UCSD-AML1 (cell line): ENCODE data around the gene NYNRIN.
A peak's percentile ranks its signal among the peaks of the same experiment; 100 is the strongest.

Experiments
- DNase-seq: peaks from one replicate; lab custom pipeline; 2025; ENCODE audit not compliant: unreplicated experiment; lab: John Stamatoyannopoulos, UW

The NYNRIN gene

GRCh38 chr14:24414077-24414476 is 15.3 kb downstream of the NYNRIN start:
- no peak for DNase-seq

- DNase-seq, result no peak
These were observed 16.1 kb downstream of the NYNRIN start for GRCh38 chr14:24414732-24415420.

DNA sequence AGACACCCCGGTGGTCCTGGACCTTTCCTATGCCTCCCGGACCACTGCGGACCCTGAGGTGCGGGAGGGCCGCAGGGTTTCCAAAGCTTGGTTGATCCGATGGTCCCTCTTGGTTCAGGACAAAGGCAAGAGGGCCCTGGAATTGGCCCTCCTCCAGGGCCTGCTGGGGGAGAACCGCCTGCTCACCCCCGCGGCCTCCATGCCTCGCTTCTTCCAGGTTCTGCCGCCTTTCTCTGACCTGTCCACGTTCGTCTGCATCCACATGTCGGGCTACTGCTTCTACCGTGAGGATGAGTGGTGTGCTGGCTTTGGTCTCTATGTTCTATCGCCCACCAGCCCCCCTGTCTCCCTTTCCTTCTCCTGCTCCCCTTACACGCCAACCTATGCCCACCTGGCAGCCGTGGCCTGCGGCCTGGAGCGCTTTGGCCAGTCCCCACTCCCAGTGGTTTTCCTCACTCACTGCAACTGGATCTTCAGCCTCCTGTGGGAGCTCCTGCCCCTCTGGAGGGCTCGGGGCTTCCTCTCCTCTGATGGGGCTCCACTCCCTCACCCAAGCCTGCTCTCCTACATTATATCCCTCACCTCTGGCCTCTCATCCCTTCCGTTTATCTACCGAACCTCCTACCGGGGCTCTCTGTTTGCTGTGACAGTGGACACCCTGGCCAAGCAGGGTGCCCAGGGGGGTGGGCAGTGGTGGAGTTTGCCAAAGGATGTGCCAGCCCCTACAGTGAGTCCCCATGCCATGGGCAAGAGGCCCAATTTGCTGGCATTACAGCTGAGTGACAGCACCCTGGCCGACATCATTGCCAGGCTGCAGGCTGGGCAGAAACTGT is 16.8 kb downstream of the NYNRIN start:
- DNase-seq, result no peak

DNA sequence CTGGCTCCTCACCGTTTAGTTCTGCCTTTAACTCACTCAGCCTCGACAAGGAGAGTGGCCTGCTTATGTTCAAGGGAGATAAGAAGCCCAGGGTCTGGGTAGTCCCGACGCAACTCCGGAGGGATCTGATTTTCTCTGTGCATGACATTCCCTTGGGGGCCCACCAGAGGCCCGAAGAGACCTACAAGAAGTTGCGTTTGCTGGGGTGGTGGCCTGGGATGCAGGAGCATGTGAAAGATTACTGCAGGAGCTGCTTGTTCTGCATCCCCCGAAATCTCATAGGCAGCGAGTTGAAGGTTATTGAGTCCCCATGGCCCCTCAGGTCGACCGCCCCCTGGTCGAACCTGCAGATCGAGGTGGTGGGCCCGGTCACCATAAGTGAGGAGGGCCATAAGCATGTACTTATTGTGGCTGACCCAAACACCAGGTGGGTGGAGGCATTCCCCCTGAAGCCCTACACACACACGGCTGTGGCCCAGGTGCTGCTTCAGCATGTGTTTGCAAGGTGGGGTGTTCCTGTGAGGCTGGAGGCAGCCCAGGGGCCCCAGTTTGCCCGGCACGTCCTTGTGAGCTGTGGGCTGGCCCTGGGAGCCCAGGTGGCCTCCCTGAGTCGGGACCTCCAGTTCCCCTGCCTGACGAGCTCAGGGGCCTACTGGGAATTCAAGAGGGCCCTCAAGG is 17.6 kb downstream of the NYNRIN start:
- DNase-seq, result no peak

- no peak for DNase-seq
These were observed 18.3 kb downstream of the NYNRIN start for GRCh38 chr14:24416932-24417619.

- no peak for DNase-seq
These were observed 19.2 kb downstream of the NYNRIN start for GRCh38 chr14:24417832-24418491.

DNA sequence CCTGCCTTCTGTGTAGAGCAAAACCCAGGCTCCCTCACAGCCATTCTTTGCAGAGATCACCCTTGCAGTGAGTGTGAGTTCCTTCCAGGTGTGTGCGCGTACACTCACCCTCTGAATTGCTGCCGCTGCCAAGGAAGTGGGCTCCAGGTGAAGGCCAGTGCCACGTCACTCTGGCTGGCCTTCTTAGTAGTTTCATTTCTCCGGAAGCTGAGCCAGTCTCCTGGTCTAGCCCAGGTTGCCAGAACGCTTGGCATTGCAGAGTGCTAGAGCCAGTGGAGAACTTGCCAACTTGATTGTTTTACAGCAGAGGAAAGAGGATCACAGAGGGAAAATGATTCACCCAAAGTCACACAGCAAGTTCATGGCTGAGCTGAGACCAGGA is 19.7 kb downstream of the NYNRIN start:
- DNase-seq, result no peak

GRCh38 chr14:24422261-24422660 is 23.5 kb downstream of the NYNRIN start:
- no peak for DNase-seq

GRCh38 chr14:24422694-24423601 is 24.1 kb downstream of the NYNRIN start:
- DNase-seq, result no peak

- no peak for DNase-seq
These were observed 26.9 kb downstream of the NYNRIN start for GRCh38 chr14:24425704-24426103.

DNA sequence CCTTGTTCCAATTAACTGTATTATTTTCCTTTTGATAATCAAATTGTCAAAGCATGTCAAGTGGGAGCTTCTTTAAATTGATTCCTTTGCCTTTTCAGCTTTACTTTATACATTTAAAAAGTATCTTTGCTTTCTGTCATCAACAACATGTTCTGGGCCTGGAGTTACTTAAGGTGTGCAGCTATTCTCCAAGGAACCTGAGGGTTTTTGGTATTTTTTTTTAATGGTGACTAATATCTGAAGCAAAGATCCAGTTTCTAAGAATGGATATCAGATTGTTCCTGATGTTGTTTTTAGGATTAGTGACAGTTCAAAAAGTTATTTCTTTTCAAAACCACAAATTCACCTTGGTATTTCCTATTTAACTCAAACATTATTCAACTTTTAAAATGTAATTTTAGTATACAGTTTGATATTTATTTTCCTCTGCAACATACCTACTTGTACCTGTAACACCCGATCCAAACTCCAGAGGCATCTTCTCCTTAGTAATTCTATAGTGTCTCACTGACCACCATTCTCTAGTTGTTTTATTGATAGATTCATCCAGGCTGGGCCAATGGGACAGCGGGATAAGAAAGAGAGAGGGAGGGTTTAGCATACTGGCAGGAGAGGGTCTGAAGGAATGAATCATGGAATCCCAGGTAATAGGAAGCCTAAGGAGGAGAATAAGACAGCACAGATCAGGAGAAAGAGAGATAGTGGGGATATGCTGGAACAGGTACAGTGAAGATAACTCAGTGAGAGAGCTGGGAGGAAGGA is 27.5 kb downstream of the NYNRIN start:
- no peak for DNase-seq

DNA sequence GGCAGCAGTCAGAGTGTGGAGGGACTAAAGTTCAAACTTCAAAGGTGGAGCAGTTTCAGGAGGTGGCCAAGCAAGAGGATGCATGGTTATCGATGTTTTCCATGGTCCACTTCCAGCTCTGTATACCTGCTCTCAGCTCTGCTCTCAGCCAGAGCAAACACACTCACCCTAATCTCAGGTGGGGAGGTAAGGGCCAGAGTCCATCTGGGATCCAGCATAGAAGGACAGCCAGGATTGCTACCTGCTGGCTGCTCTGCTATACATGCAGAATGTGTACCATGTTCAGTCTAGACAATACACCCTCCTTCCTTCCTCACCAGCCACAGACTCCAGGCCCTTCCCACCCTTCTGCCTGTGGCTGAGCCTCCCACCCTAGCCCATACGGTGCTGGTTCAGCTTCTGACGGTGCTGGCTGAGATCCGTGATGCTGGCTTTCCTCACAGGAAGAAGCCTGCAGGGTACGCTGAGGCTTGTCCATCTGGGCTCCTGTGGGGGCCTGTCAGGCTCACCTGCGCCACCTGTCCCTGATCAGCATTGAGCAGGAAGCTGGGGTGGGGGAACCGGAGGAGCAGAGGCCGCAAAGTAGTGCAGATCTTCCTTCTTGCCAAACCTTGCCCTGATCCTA is 28.2 kb downstream of the NYNRIN start:
- DNase-seq, result peak; percentile 49

GRCh38 chr14:24427537-24428508 is 29.0 kb downstream of the NYNRIN start:
- DNase-seq, result no peak

DNA sequence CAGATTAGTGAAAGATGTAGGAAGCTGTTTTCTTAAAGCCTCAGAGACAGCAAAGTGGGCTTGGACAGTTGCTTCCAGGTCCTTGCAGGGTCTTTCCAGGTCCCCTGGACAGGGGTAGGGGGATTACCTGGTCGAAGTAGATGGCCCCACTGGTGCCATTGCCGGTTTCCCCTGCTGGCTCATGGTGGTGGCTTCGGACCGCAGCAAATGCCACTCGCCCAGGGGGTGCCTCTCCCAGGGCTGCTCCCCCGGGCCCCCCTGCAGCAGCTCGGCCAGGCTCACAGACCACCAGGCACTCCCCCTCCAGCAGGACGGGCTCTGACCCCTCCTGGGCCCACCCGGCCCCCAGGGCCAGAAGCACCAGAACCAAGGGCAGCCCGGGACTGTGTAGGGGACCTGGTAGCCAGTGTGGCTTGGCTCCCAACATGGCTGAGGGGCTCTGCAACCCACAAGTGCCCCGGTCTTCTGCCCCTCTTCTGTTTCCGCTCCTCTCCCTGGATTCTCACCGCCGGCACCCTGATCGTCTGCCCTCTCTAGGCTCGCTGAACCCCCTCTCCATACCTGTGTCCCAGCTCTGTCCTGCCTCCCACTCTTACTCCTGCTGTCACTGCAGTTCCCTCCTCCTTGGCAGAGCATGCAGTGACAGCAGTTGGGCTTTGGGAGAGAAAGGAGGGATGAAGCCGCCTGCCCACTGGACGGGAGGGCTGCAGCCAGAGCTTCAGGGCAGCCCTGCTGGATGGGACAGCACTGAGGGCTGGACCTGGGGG is 30.0 kb downstream of the NYNRIN start:
- no peak for DNase-seq

GRCh38 chr14:24429395-24430142 is 30.8 kb downstream of the NYNRIN start, which contains the start of the genes CBLN3 and KHNYN:
Gene CBLN3 (minus strand): TSS chr14:24429668. CDS start chr14:24429054, 614 bp downstream.
Gene KHNYN (plus strand): TSS chr14:24429954. CDS start chr14:24430731, 777 bp downstream.
- DNase-seq, result peak; percentile 85
